ENCODE measurements around the gene DYNC2LI1.

DNA sequence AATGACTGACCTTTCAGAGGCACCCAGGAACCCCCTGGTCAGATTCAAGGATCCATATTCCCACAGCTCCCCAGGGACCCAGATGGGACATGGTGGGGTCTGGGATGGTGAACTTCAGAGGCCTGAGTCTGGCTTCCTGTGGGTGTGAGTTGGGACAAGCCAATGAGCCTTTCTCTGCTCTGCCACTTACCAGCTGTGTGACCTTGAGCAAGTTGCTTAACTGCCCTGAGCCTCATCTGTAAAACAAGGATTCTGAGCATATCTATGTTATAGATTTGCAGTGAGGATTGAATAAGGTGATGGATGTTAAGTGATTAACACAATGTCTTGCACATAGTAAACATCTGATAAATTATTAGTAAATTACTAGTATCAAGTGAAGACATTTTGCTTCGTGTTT, 71.3 kb downstream of the DYNC2LI1 start:
- TF ChIP-seq CTCF (conservative IDR thresholded peaks at IDR 0.05 in 1 of 2, IDR thresholded peaks at IDR 0.05 in 1 of 2; ENCODE audit: extremely low read depth in 1 of 2, insufficient read depth in 1 of 2, low read depth in 1 of 2, low read length in 2 of 2) (no peak), EZH2 (IDR thresholded peaks at IDR 0.05; ENCODE audit: borderline replicate concordance, low read length) (no peak)

All from mammary epithelial cell (primary cell).